Smooth muscle cell (in vitro differentiated cells): ENCODE measurements around the gene AIRE. TPM values are rescaled to one million over a fixed set of nuclear protein-coding genes. Genes with fewer than 3 reads are reported as not detected.

ENCODE experiments used
- DNase-seq: peaks from one replicate; lab custom pipeline; 2025; ENCODE audit not compliant: unreplicated experiment; lab: John Stamatoyannopoulos, UW
- H2AFZ ChIP-seq: fragments of 200-600 bp; sonication (generic); 2 replicates; pipeline ENCODE4 v1.6.0; 2016; ENCODE audit warnings: antibody characterized with exemption, low read depth, mild to moderate bottlenecking
- H3F3A ChIP-seq: fragments of 200-600 bp; sonication (generic); 2 replicates; pipeline ENCODE4 v1.6.0; 2017; ENCODE audit warnings: antibody characterized with exemption, low read depth
- H3K27ac ChIP-seq: fragments of 200-600 bp; sonication (generic); 2 replicates; pipeline ENCODE4 v1.5.1; 2016; ENCODE audit warnings: low read depth, mild to moderate bottlenecking
- H3K27me3 ChIP-seq: fragments of 200-600 bp; sonication (generic); 2 replicates; pipeline ENCODE4 v1.6.1; 2016; ENCODE audit warnings: low read depth, mild to moderate bottlenecking
- H3K36me3 ChIP-seq: fragments of 200-600 bp; sonication (generic); 2 replicates; pipeline ENCODE4 v1.5.1; 2016; ENCODE audit warnings: low read depth
- H3K4me1 ChIP-seq: fragments of 200-600 bp; sonication (generic); 2 replicates; pipeline ENCODE4 v1.5.1; 2016; ENCODE audit warnings: low read depth
- H3K4me2 ChIP-seq: fragments of 200-600 bp; sonication (generic); 2 replicates; pipeline ENCODE4 v1.6.0; 2016; ENCODE audit warnings: mild to moderate bottlenecking
- H3K4me3 ChIP-seq: fragments of 200-600 bp; sonication (generic); 2 replicates; pipeline ENCODE4 v1.5.1; 2016; ENCODE audit warnings: mild to moderate bottlenecking
- H3K79me2 ChIP-seq: fragments of 200-600 bp; sonication (generic); 2 replicates; pipeline ENCODE4 v1.6.0; 2016; ENCODE audit warnings: low read depth, mild to moderate bottlenecking
- H3K9ac ChIP-seq: fragments of 200-600 bp; sonication (generic); 2 replicates; pipeline ENCODE4 v1.6.0; 2016; ENCODE audit warnings: low read depth
- H3K9me3 ChIP-seq: fragments of 200-600 bp; sonication (generic); replicated peaks from 2 replicates; pipeline ENCODE4 v1.5.1; 2016; ENCODE audit warnings: low read depth
- H4K20me1 ChIP-seq: fragments of 200-600 bp; sonication (generic); 2 replicates; pipeline ENCODE4 v1.6.0; 2016; ENCODE audit warnings: low read depth
- CTCF ChIP-seq: fragments of 200-600 bp; sonication (generic); IDR thresholded peaks from 2 replicates; pipeline ENCODE4 v1.5.1; 2017; ENCODE audit warnings: borderline replicate concordance, mild to moderate bottlenecking, antibody characterized with exemption; ENCODE audit not compliant: insufficient read depth, poor library complexity, severe bottlenecking
- WGBS: methylation state at CpG from one replicate; pipeline ENCODE4 v1.1.7; 2016; ENCODE audit warnings: low lambda C conversion rate; 5-methylcytosine and 5-hydroxymethylcytosine counted together
- polyA plus RNA-seq: library from polyadenylated mRNA; unstranded; fragments of >200 nt; fragmentation: Nextera tagmentation; extraction: Ambion mirVana; gene quantifications from 2 replicates; pipeline ENCODE4 v1.2.1, GENCODE V29; 2016
- total RNA-seq: library from RNA; depleted of rRNA; stranded (reverse); fragments of >200 nt; gene quantifications from 2 replicates; pipeline ENCODE4 v1.2.3, GENCODE V29; 2014

The AIRE gene
- total and polyA plus RNA-seq, 2 experiments from 2014 or later: 0.27 to 1.1 TPM

GRCh38 chr21:44333509-44334328 lies 48.0 kb downstream of the AIRE start:
- Histone ChIP-seq H3K9me3 (no peaks in the 10 kb centered on the region), H2AFZ (no peak overlapping the region), H3F3A (peaks cover 6% of the 10 kb centered on the region), H3K27ac (no peak overlapping the region), H3K27me3 (no peaks in the 10 kb centered on the region), H3K36me3 (no peaks in the 10 kb centered on the region), H3K4me1 (no peaks in the 10 kb centered on the region), H3K4me2 (no peak overlapping the region), H3K79me2 (no peaks in the 10 kb centered on the region), H3K4me3 (no peak overlapping the region), H3K9ac (no peak overlapping the region), H4K20me1 (no peaks in the 10 kb centered on the region)
- no peak for TF ChIP-seq CTCF
- WGBS: 94% methylated on average over 45 of the region's 45 CpGs
- DNase-seq: no peak

GRCh38 chr21:44334329-44335030 lies 48.8 kb downstream of the AIRE start:
- Histone ChIP-seq H3K9ac (no peak overlapping the region), H3K27me3 (no peaks in the 10 kb centered on the region), H3K36me3 (no peaks in the 10 kb centered on the region), H3K4me1 (no peaks in the 10 kb centered on the region), H2AFZ (no peak overlapping the region), H3K4me2 (no peak overlapping the region), H4K20me1 (no peaks in the 10 kb centered on the region), H3K9me3 (no peaks in the 10 kb centered on the region), H3F3A (peaks cover 7% of the 10 kb centered on the region), H3K79me2 (no peaks in the 10 kb centered on the region), H3K4me3 (no peak overlapping the region), H3K27ac (no peak overlapping the region)
- DNase-seq: no peak
- no peak for TF ChIP-seq CTCF
- 96% methylated on average over 16 of the region's 26 CpGs for WGBS

- Histone ChIP-seq H2AFZ (no peak overlapping the region), H3K36me3 (no peaks in the 10 kb centered on the region), H3K9ac (no peak overlapping the region), H3K27ac (no peak overlapping the region), H3K4me1 (no peaks in the 10 kb centered on the region), H3K27me3 (no peaks in the 10 kb centered on the region), H3F3A (peaks cover 13% of the 10 kb centered on the region), H3K9me3 (no peaks in the 10 kb centered on the region), H3K4me3 (no peak overlapping the region), H4K20me1 (no peaks in the 10 kb centered on the region), H3K4me2 (no peak overlapping the region), H3K79me2 (no peaks in the 10 kb centered on the region)
- 92% methylated on average over 24 of the region's 24 CpGs for WGBS
- no peak for TF ChIP-seq CTCF
- no peak for DNase-seq
These were observed 49.8 kb downstream of the AIRE start for GRCh38 chr21:44335266-44336059.
